ENCODE results near the gene PCDH9. TPM values are rescaled to one million over a fixed set of nuclear protein-coding genes. Genes with fewer than 3 reads are reported as not detected.

PCDH9 gene
- total RNA-seq, 1 donor from 2014 or later: 0.75 TPM

GRCh38 chr13:66503890-66504289 lies 726.2 kb downstream of the PCDH9 start:
- Histone ChIP-seq H3K36me3 (ENCODE audit: control insufficient read depth, insufficient read depth, low read length) (no peaks in the 10 kb centered on the region), H3K27me3 (ENCODE audit: control insufficient read depth, insufficient read depth, low read length) (no peaks in the 10 kb centered on the region), H3K4me3 (ENCODE audit: low read depth, low read length) (no peak overlapping the region)
- DNase-seq (ENCODE audit: low read depth): no peak
- no peak for TF ChIP-seq CTCF (IDR thresholded peaks at IDR 0.05; ENCODE audit: insufficient read depth, low read length, poor library complexity, severe bottlenecking)

- H3K4me3 ChIP-seq (ENCODE audit: low read depth, low read length): no peak overlapping the region
- TF ChIP-seq CTCF (IDR thresholded peaks at IDR 0.05; ENCODE audit: insufficient read depth, low read length, poor library complexity, severe bottlenecking): no peak
- no peaks in the 10 kb centered on the region for H3K27me3 ChIP-seq (ENCODE audit: control insufficient read depth, insufficient read depth, low read length)
- no peaks in the 10 kb centered on the region for H3K36me3 ChIP-seq (ENCODE audit: control insufficient read depth, insufficient read depth, low read length)
- DNase-seq (ENCODE audit: low read depth): no peak
Measured at GRCh38 chr13:66501181-66501580, 729.0 kb downstream of the PCDH9 start.

- TF ChIP-seq CTCF (IDR thresholded peaks at IDR 0.05; ENCODE audit: insufficient read depth, low read length, poor library complexity, severe bottlenecking): no peak
- DNase-seq (ENCODE audit: low read depth): no peak
- Histone ChIP-seq H3K36me3 (ENCODE audit: control insufficient read depth, insufficient read depth, low read length) (no peaks in the 10 kb centered on the region), H3K4me3 (ENCODE audit: low read depth, low read length) (no peak overlapping the region), H3K27me3 (ENCODE audit: control insufficient read depth, insufficient read depth, low read length) (no peaks in the 10 kb centered on the region)
Measured at GRCh38 chr13:66492479-66492878, 737.7 kb downstream of the PCDH9 start.

- H3K27me3 ChIP-seq (ENCODE audit: control insufficient read depth, insufficient read depth, low read length): no peaks in the 10 kb centered on the region
- no peaks in the 10 kb centered on the region for H3K36me3 ChIP-seq (ENCODE audit: control insufficient read depth, insufficient read depth, low read length)
- DNase-seq (ENCODE audit: low read depth): no peak
- no peak for TF ChIP-seq CTCF (IDR thresholded peaks at IDR 0.05; ENCODE audit: insufficient read depth, low read length, poor library complexity, severe bottlenecking)
- H3K4me3 ChIP-seq (ENCODE audit: low read depth, low read length): no peak overlapping the region
Measured at GRCh38 chr13:66491251-66491650, 738.9 kb downstream of the PCDH9 start.

- H3K4me3 ChIP-seq (ENCODE audit: low read depth, low read length): no peak overlapping the region
- H3K27me3 ChIP-seq (ENCODE audit: control insufficient read depth, insufficient read depth, low read length): no peaks in the 10 kb centered on the region
- TF ChIP-seq CTCF (IDR thresholded peaks at IDR 0.05; ENCODE audit: insufficient read depth, low read length, poor library complexity, severe bottlenecking): no peak
- DNase-seq (ENCODE audit: low read depth): no peak
- no peaks in the 10 kb centered on the region for H3K36me3 ChIP-seq (ENCODE audit: control insufficient read depth, insufficient read depth, low read length)
Measured at GRCh38 chr13:66489586-66489985, 740.5 kb downstream of the PCDH9 start.

- Histone ChIP-seq H3K27me3 (ENCODE audit: control insufficient read depth, insufficient read depth, low read length) (no peaks in the 10 kb centered on the region), H3K36me3 (ENCODE audit: control insufficient read depth, insufficient read depth, low read length) (no peaks in the 10 kb centered on the region), H3K4me3 (ENCODE audit: low read depth, low read length) (no peak overlapping the region)
- TF ChIP-seq CTCF (IDR thresholded peaks at IDR 0.05; ENCODE audit: insufficient read depth, low read length, poor library complexity, severe bottlenecking): no peak
- no peak for DNase-seq (ENCODE audit: low read depth)
Measured at GRCh38 chr13:66489172-66489571, 741.0 kb downstream of the PCDH9 start.

Measured in kidney epithelial cell (primary cell).